DOHH2 (cell line): ENCODE results near the gene ESYT2.

ENCODE experiments used
- H3F3A ChIP-seq: fragments of 200-600 bp; sonication (generic), shearing (Covaris generic); 2 replicates; pipeline ENCODE4 v1.6.0; 2016; ENCODE audit warnings: antibody characterized with exemption, mild to moderate bottlenecking; ENCODE audit not compliant: control insufficient read depth, insufficient read depth
- H3K27ac ChIP-seq: fragments of 200-600 bp; sonication (generic); 2 replicates; pipeline ENCODE4 v1.5.1; 2014; ENCODE audit warnings: low read depth, mild to moderate bottlenecking, low read length, moderate library complexity
- H3K27me3 ChIP-seq: fragments of 200-600 bp; sonication (generic); 2 replicates; pipeline ENCODE4 v1.6.1; 2014; ENCODE audit warnings: mild to moderate bottlenecking, low read length, mixed read lengths; ENCODE audit not compliant: control insufficient read depth
- H3K36me3 ChIP-seq: fragments of 200-600 bp; sonication (generic); 2 replicates; pipeline ENCODE4 v1.6.1; 2014; ENCODE audit warnings: mild to moderate bottlenecking, low read length, moderate library complexity, mixed read lengths; ENCODE audit not compliant: control insufficient read depth
- H3K4me1 ChIP-seq: fragments of 200-600 bp; sonication (generic); 2 replicates; pipeline ENCODE4 v1.6.1; 2014; ENCODE audit warnings: mild to moderate bottlenecking, low read length, mixed read lengths; ENCODE audit not compliant: control insufficient read depth
- H3K4me2 ChIP-seq: fragments of 200-600 bp; sonication (generic); 2 replicates; pipeline ENCODE4 v1.6.0; 2014; ENCODE audit warnings: mild to moderate bottlenecking, low read length, moderate library complexity
- H3K4me3 ChIP-seq: fragments of 200-600 bp; sonication (generic); 2 replicates; pipeline ENCODE4 v1.5.1; 2014; ENCODE audit warnings: mild to moderate bottlenecking, low read length, mixed read lengths
- H3K79me2 ChIP-seq: fragments of 200-600 bp; sonication (generic); 2 replicates; pipeline ENCODE4 v1.6.1; 2014; ENCODE audit warnings: mild to moderate bottlenecking, low read length, mixed read lengths; ENCODE audit not compliant: control insufficient read depth
- H3K9me2 ChIP-seq: fragments of 200-600 bp; sonication (generic); replicated peaks from 2 replicates; pipeline ENCODE4 v1.6.1; 2014; ENCODE audit warnings: mild to moderate bottlenecking, low read length, mixed read lengths; ENCODE audit not compliant: control insufficient read depth
- H3K9me3 ChIP-seq: fragments of 200-600 bp; sonication (generic); 2 replicates; pipeline ENCODE4 v1.6.1; 2014; ENCODE audit warnings: antibody characterized with exemption, low read length, mixed read lengths; ENCODE audit not compliant: control insufficient read depth, insufficient read depth
- H4K20me1 ChIP-seq: fragments of 200-600 bp; sonication (generic); 2 replicates; pipeline ENCODE4 v1.6.0; 2014; ENCODE audit warnings: low read depth, mild to moderate bottlenecking, antibody characterized with exemption, low read length, moderate library complexity; ENCODE audit not compliant: control insufficient read depth, insufficient read depth
- EZH2phosphoT487 ChIP-seq: fragments of 200-600 bp; sonication (generic); IDR thresholded peaks from 2 replicates; pipeline ENCODE4 v1.6.1; 2017; ENCODE audit warnings: borderline replicate concordance, mild to moderate bottlenecking, antibody characterized with exemption, low read length, moderate library complexity, mixed read lengths
- TF ChIP-seq, protein P1 (sequence below): fragments of 200-600 bp; sonication (generic); IDR thresholded peaks from one replicate; pipeline ENCODE4 v1.5.1; 2014; ENCODE audit warnings: antibody characterized with exemption, mild to moderate bottlenecking, low read depth, low read length; ENCODE audit not compliant: poor library complexity, severe bottlenecking

The ESYT2 gene

DNA sequence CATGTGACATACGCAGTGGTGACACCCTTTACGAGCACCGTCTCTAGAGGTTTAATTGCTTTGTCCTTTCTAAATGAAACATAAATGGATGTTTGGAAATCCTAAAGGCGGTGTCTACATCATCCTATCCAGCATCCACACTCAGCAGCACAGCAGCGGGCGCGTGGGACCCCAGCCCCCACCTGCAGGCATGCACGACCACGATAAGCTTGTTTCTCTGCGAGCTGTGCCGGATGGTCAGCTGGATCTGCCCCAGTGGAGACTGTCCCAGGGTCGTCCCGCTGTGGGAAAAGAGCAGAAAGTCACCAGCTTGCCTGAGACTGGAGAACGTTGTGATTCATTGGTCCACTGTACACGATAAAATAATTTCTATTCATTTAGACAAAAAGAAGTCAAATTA, 90.5 kb downstream of the ESYT2 start:
- Histone ChIP-seq H3K4me2 (no peak overlapping the region), H3K9me2 (no peaks in the 10 kb centered on the region), H3K27ac (no peak overlapping the region), H3F3A (0 out of 2 replicates have a peak, but pooled peaks cover 2% of the 10 kb centered on the region), H3K4me1 (no peaks in the 10 kb centered on the region), H3K36me3 (peaks cover 42% of the 10 kb centered on the region), H3K9me3 (no peaks in the 10 kb centered on the region), H3K4me3 (no peak overlapping the region), H4K20me1 (no peaks in the 10 kb centered on the region), H3K79me2 (no peaks in the 10 kb centered on the region), H3K27me3 (no peaks in the 10 kb centered on the region)
- TF ChIP-seq, protein P1, sequence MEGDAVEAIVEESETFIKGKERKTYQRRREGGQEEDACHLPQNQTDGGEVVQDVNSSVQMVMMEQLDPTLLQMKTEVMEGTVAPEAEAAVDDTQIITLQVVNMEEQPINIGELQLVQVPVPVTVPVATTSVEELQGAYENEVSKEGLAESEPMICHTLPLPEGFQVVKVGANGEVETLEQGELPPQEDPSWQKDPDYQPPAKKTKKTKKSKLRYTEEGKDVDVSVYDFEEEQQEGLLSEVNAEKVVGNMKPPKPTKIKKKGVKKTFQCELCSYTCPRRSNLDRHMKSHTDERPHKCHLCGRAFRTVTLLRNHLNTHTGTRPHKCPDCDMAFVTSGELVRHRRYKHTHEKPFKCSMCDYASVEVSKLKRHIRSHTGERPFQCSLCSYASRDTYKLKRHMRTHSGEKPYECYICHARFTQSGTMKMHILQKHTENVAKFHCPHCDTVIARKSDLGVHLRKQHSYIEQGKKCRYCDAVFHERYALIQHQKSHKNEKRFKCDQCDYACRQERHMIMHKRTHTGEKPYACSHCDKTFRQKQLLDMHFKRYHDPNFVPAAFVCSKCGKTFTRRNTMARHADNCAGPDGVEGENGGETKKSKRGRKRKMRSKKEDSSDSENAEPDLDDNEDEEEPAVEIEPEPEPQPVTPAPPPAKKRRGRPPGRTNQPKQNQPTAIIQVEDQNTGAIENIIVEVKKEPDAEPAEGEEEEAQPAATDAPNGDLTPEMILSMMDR = no peak
- TF ChIP-seq EZH2phosphoT487 = no peak

DNA sequence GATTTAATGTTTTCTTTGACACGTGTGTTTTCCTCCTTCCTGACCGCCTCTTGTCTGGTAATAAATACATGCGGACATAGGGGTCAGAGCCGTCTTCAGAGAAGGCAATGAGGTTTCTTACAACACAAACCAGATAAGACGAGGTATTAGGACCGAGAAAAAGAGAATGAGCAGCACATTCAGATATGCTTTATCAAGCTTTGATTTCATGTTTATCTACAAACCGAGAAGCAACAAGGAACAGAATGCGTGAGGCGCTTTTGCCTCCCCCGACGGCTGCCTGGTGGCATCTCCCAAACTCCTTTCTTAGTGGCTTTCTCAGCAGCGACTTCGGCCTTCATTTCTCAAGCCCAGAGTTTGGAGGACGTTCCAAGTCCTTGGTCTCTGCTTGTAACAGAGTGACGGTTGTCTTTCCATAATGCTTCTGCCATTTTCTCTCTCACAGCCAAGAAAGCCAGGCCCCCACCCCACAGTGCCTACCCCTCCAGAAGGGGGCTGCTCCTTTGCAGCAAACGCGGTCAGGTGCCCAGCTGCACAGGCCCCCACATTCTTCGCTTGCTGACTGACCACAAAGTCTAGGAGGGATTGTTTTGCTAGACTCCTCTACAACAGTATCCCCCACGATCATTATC, 92.1 kb downstream of the ESYT2 start:
- no peaks in the 10 kb centered on the region for H3K9me2 ChIP-seq
- H3K4me3 ChIP-seq = no peak overlapping the region
- H3F3A ChIP-seq = 0 out of 2 replicates have a peak, but pooled peaks cover 2% of the 10 kb centered on the region
- H3K9me3 ChIP-seq = no peaks in the 10 kb centered on the region
- no peaks in the 10 kb centered on the region for H4K20me1 ChIP-seq
- no peaks in the 10 kb centered on the region for H3K4me1 ChIP-seq
- no peak overlapping the region for H3K27ac ChIP-seq
- no peaks in the 10 kb centered on the region for H3K27me3 ChIP-seq
- peaks cover 37% of the 10 kb centered on the region for H3K36me3 ChIP-seq
- H3K79me2 ChIP-seq = no peaks in the 10 kb centered on the region
- TF ChIP-seq EZH2phosphoT487 = no peak
- TF ChIP-seq, protein P1 = no peak
- H3K4me2 ChIP-seq = no peak overlapping the region

DNA sequence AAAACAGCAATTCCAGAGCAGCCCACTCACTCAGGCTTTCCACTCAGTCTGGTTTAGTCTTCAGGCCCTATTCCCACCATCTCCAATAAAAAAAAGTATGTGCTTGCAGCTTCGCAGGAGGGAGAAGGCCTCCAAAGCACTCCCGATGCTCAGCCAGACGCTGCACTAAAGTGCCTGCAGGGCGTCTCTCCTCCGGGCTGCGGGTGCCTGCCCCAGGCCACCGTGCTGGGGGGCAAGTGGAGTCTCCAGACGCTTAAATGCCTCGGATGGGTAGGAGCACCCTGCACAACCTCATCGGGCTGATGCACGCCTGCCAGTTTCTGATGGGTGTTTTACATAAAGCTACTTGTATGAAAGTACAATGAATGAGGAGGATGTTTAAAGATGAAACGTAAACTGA, 93.4 kb downstream of the ESYT2 start:
- no peaks in the 10 kb centered on the region for H3K9me2 ChIP-seq
- H3F3A ChIP-seq = 0 out of 2 replicates have a peak, but pooled peaks cover 2% of the 10 kb centered on the region
- no peak overlapping the region for H3K4me3 ChIP-seq
- no peaks in the 10 kb centered on the region for H3K9me3 ChIP-seq
- H3K4me2 ChIP-seq = no peak overlapping the region
- TF ChIP-seq, protein P1 = no peak
- TF ChIP-seq EZH2phosphoT487 = no peak
- peaks cover 28% of the 10 kb centered on the region for H3K36me3 ChIP-seq
- no peak overlapping the region for H3K27ac ChIP-seq
- H3K27me3 ChIP-seq = no peaks in the 10 kb centered on the region
- no peaks in the 10 kb centered on the region for H4K20me1 ChIP-seq
- H3K79me2 ChIP-seq = no peaks in the 10 kb centered on the region
- H3K4me1 ChIP-seq = no peaks in the 10 kb centered on the region
